Endothelial cell of umbilical vein (primary cell): ENCODE measurements around the gene UBE3A. TPM values are rescaled to one million over a fixed set of nuclear protein-coding genes. Genes with fewer than 3 reads are reported as not detected.

Experiments
- BruUV-seq: library from RNA; stranded (reverse); fragments of 400-500 nt; replicated peaks from 2 replicates; lab custom pipeline; 2021; lab: Mats Ljungman, UMichigan
- CTCF ChIA-PET: fragments of 300-600, 350-600 bp; sonication (Branson Sonifier 250); formaldehyde crosslinking; loops from one replicate; lab custom pipeline; 2021; ENCODE audit warnings: antibody characterized with exemption, inconsistent platforms; lab: Charles Lee
- POLR2A ChIA-PET: fragments of 300-600, 350-600 bp; sonication (Branson Sonifier 250); formaldehyde crosslinking; loops from one replicate; lab custom pipeline; 2021; ENCODE audit warnings: antibody characterized with exemption, inconsistent platforms; lab: Charles Lee
- DNase-seq: peaks from one replicate; pipeline ENCODE4 v3.0.0-alpha.2; 2011; ENCODE audit warnings: low read depth, low spot score
- FAIRE-seq: peaks from 2 replicates; lab custom pipeline; 2011; peaks lifted over from hg19 to GRCh38; lab: Jason Lieb, UNC
- H2AFZ ChIP-seq: 2 replicates; pipeline ENCODE4 v1.6.0; 2012; ENCODE audit warnings: low read depth, low read length, control low read depth, inconsistent platforms
- H3K27ac ChIP-seq: 2 replicates; pipeline ENCODE4 v1.5.1; 2011; ENCODE audit warnings: low read depth, mild to moderate bottlenecking, control low read depth, low read length, moderate library complexity; ENCODE audit not compliant: insufficient read depth
- H3K27me3 ChIP-seq, 2 experiments: 2 replicates each; pipeline versions ENCODE4 v1.6.0 to v1.6.1; 2011; ENCODE audit warnings: low read length in 2 of 2, mixed read lengths in 1 of 2; ENCODE audit not compliant: control insufficient read depth in 2 of 2, insufficient read depth in 2 of 2
- H3K36me3 ChIP-seq, 2 experiments: 2 replicates in 1 of 2; 3 replicates in 1 of 2; pipeline ENCODE4 v1.5.1; 2011; ENCODE audit warnings: low read length in 2 of 2, mild to moderate bottlenecking in 1 of 2, moderate library complexity in 1 of 2; ENCODE audit not compliant: control insufficient read depth in 2 of 2, insufficient read depth in 2 of 2; ENCODE audit errors: extremely low read depth in 1 of 2
- H3K4me1 ChIP-seq: 3 replicates; pipeline ENCODE4 v1.5.1; 2011; ENCODE audit warnings: mild to moderate bottlenecking, low read length; ENCODE audit not compliant: control insufficient read depth, insufficient read depth; ENCODE audit errors: extremely low read depth
- H3K4me2 ChIP-seq: 2 replicates; pipeline ENCODE4 v1.6.1; 2011; ENCODE audit warnings: low read length, control low read depth, mixed read lengths; ENCODE audit not compliant: insufficient read depth
- H3K4me3 ChIP-seq, 3 experiments: fragments of 200-600 bp in 1 of 3; sonication (generic), shearing (Covaris generic) in 1 of 3; replicated peaks in 1 of 3; 2 replicates each; pipeline ENCODE4 v1.5.1; 2011 to 2016; ENCODE audit warnings: control low read depth in 3 of 3, low read length in 3 of 3, mild to moderate bottlenecking in 2 of 3, inconsistent platforms in 1 of 3, low read depth in 1 of 3, moderate library complexity in 1 of 3; ENCODE audit not compliant: insufficient read depth in 1 of 3
- H3K79me2 ChIP-seq: 2 replicates; pipeline ENCODE4 v1.6.0; 2012; ENCODE audit warnings: low read length, inconsistent platforms; ENCODE audit not compliant: control insufficient read depth, insufficient read depth
- H3K9ac ChIP-seq: replicated peaks from 2 replicates; pipeline ENCODE3; 2011; ENCODE audit warnings: low read length, control low read depth; ENCODE audit not compliant: insufficient read depth; ENCODE audit errors: extremely low read depth
- H3K9me1 ChIP-seq: replicated peaks from 3 replicates; pipeline ENCODE4 v1.6.0; 2011; ENCODE audit warnings: mild to moderate bottlenecking, low read length; ENCODE audit not compliant: control insufficient read depth, insufficient read depth; ENCODE audit errors: extremely low read depth
- H3K9me3 ChIP-seq: replicated peaks from 2 replicates; pipeline ENCODE4 v1.5.1; 2012; ENCODE audit warnings: low read length, inconsistent platforms; ENCODE audit not compliant: control insufficient read depth, insufficient read depth
- H4K20me1 ChIP-seq: replicated peaks from 2 replicates; pipeline ENCODE3; 2011; ENCODE audit warnings: mild to moderate bottlenecking, low read length; ENCODE audit not compliant: control insufficient read depth, insufficient read depth; ENCODE audit errors: extremely low read depth
- CTCF ChIP-seq, 2 donors: IDR thresholded peaks; 1 replicate in 1 of 2; 2 replicates in 1 of 2; pipeline ENCODE4 v1.5.1; 2011; ENCODE audit warnings: low read length in 2 of 2, mild to moderate bottlenecking in 2 of 2, moderate library complexity in 2 of 2, control low read depth in 1 of 2, inconsistent platforms in 1 of 2, low read depth in 1 of 2; ENCODE audit not compliant: insufficient read depth in 1 of 2; ENCODE audit errors: extremely low read depth in 1 of 2
- EZH2 ChIP-seq: IDR thresholded peaks from 2 replicates; pipeline ENCODE4 v1.6.1; 2012; ENCODE audit warnings: borderline replicate concordance, low read depth, mild to moderate bottlenecking, moderate library complexity, low read length, inconsistent platforms; ENCODE audit not compliant: severe bottlenecking
- FOS ChIP-seq: IDR thresholded peaks from 2 replicates; pipeline ENCODE4 v1.6.1; 2011; ENCODE audit warnings: mild to moderate bottlenecking, low read length, moderate library complexity, borderline replicate concordance; ENCODE audit not compliant: insufficient read depth
- GATA2 ChIP-seq: IDR thresholded peaks from 2 replicates; pipeline ENCODE4 v1.7.0; 2011; ENCODE audit warnings: low read depth, mild to moderate bottlenecking, moderate library complexity, mixed read lengths, low read length; ENCODE audit not compliant: insufficient read length, insufficient read depth
- JUN ChIP-seq: IDR thresholded peaks from 2 replicates; pipeline ENCODE4 v1.6.1; 2011; ENCODE audit warnings: borderline replicate concordance, low read depth; ENCODE audit not compliant: insufficient read length, insufficient read depth
- MAX ChIP-seq: IDR thresholded peaks from 2 replicates; pipeline ENCODE4 v1.6.1; 2011; ENCODE audit not compliant: insufficient read depth, insufficient read length
- MYC ChIP-seq: IDR thresholded peaks from one replicate; pipeline ENCODE4 v1.6.1; 2011; ENCODE audit warnings: mild to moderate bottlenecking, low read depth, low read length
- POLR2A ChIP-seq: IDR thresholded peaks from 2 replicates; pipeline ENCODE4 v1.6.1; 2012; ENCODE audit warnings: low read depth, mild to moderate bottlenecking, control low read depth, low read length
- POLR2AphosphoS5 ChIP-seq: IDR thresholded peaks from 2 replicates; pipeline ENCODE4 v1.6.1; 2012; ENCODE audit warnings: low read depth, mild to moderate bottlenecking, control low read depth, low read length, moderate library complexity; ENCODE audit not compliant: insufficient read depth
- dilution Hi-C: fragments of 300-500 bp; cut with MboI; formaldehyde crosslinking; loops from one replicate; pipeline ENCODE4 v1.15.0; 2019; ENCODE audit warnings: low sequenced_read_pairs; ENCODE audit not compliant: extremely low pct_ligation_motif_present
- intact Hi-C: fragments of 100-400 bp; cut with micrococcal nuclease; formaldehyde crosslinking; loops from one replicate; pipeline ENCODE4 v1.10.0; 2022
- polyA plus RNA-seq, 4 experiments: library from polyadenylated mRNA; depleted of rRNA in 3 of 4; stranded (reverse) in 3 of 4; unstranded in 1 of 4; fragments of >200 nt; gene quantifications; 2 replicates each; pipeline versions ENCODE4 v1.2.1 to v1.2.3, GENCODE V29; 2011 to 2012; ENCODE audit warnings: missing spikeins in 1 of 4
- total RNA-seq: library from RNA; stranded (reverse); gene quantifications from 2 replicates; pipeline ENCODE4 v1.2.3, GENCODE V29; 2021

Gene UBE3A
- total and polyA plus RNA-seq, 2 donors (not counting 3 experiments of a cell fraction or from before 2014, with no cell fraction given) = 8.5 to 69.3 TPM

- ChIA-PET POLR2A (no interaction called here), CTCF (no interaction called here)
- Histone ChIP-seq H3K36me3 (no peaks in the 10 kb centered on the region), H3K4me2 (no peak overlapping the region), H3K27ac (no peak overlapping the region), H3K9ac (no peak overlapping the region), H3K79me2 (peaks cover 100% of the 10 kb centered on the region), H2AFZ (no peak overlapping the region), H3K9me3 (no peaks in the 10 kb centered on the region), H4K20me1 (peaks cover 28% of the 10 kb centered on the region), H3K4me1 (peaks cover 3% of the 10 kb centered on the region), H3K4me3 (no peak overlapping the region), H3K9me1 (no peaks in the 10 kb centered on the region), H3K27me3 (no peaks in the 10 kb centered on the region)
- dilution Hi-C loops = no loop called here
- DNase-seq (no peak), FAIRE-seq (no peak)
- TF ChIP-seq FOS (no peak), POLR2AphosphoS5 (no peak)
- intact Hi-C loops = no loop called here
- BruUV-seq = no TSS peak
These were observed 21.2 kb downstream of the UBE3A start for GRCh38 chr15:25417604-25418003.

GRCh38 chr15:25416693-25417092, 22.1 kb downstream of the UBE3A start:
- POLR2A ChIA-PET = no interaction called here
- no TSS peak for BruUV-seq

More at GRCh38 chr15:25416693-25417092, 22.1 kb downstream of the UBE3A start:
- H3K9me1 ChIP-seq = no peaks in the 10 kb centered on the region
- DNase-seq (peak; percentile 30), FAIRE-seq (no peak)
- TF ChIP-seq GATA2 = no peak
- no peak for TF ChIP-seq POLR2AphosphoS5
- TF ChIP-seq POLR2A = no peak
- no peak for TF ChIP-seq MYC
- no peak for TF ChIP-seq CTCF (IDR thresholded peaks at IDR 0.05; ENCODE audit: extremely low read depth in 1 of 2, insufficient read depth in 1 of 2, low read depth in 1 of 2, low read length in 2 of 2)
- TF ChIP-seq JUN = no peak
- no peak for TF ChIP-seq EZH2
- no peak for TF ChIP-seq MAX
- no peak for TF ChIP-seq FOS
- no peaks in the 10 kb centered on the region for H3K9me3 ChIP-seq
- CTCF ChIA-PET = no interaction called here
- dilution Hi-C loops (no loop called here), intact Hi-C loops (no loop called here)
- H3K4me2 ChIP-seq = no peak overlapping the region
- H3K79me2 ChIP-seq = peaks cover 100% of the 10 kb centered on the region
- no peaks in the 10 kb centered on the region for H3K36me3 ChIP-seq
- no peaks in the 10 kb centered on the region for H3K27me3 ChIP-seq
- no peak overlapping the region for H2AFZ ChIP-seq
- no peak overlapping the region for H3K9ac ChIP-seq
- H3K4me1 ChIP-seq = peaks cover 3% of the 10 kb centered on the region
- peaks cover 32% of the 10 kb centered on the region for H4K20me1 ChIP-seq
- H3K4me3 ChIP-seq = no peak overlapping the region
- no peak overlapping the region for H3K27ac ChIP-seq
